HEK293 (cell line): ENCODE results near the gene MSH4.

Experiments
- CTCF ChIA-PET: fragments of 350-600 bp; formaldehyde crosslinking; extraction: SDS; loops from one replicate; lab custom pipeline; 2021; ENCODE audit warnings: antibody characterized with exemption; lab: Yijun Ruan, JAX
- POLR2A ChIA-PET: fragments of 300-600 bp; formaldehyde crosslinking; extraction: SDS; loops from one replicate; lab custom pipeline; 2020; ENCODE audit warnings: antibody characterized with exemption, inconsistent platforms; lab: Yijun Ruan, JAX
- H3K27ac ChIP-seq: fragments of 200-500 bp; sonication (Bioruptor generic); 2 replicates; pipeline ENCODE4 v1.5.1; 2014; ENCODE audit warnings: low read depth, low read length, control low read depth, inconsistent platforms; ENCODE audit errors: extremely low read depth
- H3K36me3 ChIP-seq, 2 experiments: fragments of 200-500 bp in 1 of 2; sonication (Bioruptor generic) in 1 of 2; 1 replicate in 1 of 2; 2 replicates in 1 of 2; pipeline ENCODE4 v1.5.1; 2014 to 2017; ENCODE audit warnings: inconsistent platforms in 2 of 2, low read length in 2 of 2; ENCODE audit not compliant: control insufficient read depth in 2 of 2, insufficient read depth in 1 of 2
- H3K4me1 ChIP-seq: fragments of 200-500 bp; sonication (Bioruptor generic); 2 replicates; pipeline ENCODE4 v1.5.1; 2014; ENCODE audit warnings: mild to moderate bottlenecking, low read length, inconsistent platforms; ENCODE audit not compliant: control insufficient read depth, insufficient read depth
- H3K4me3 ChIP-seq: 2 replicates; pipeline ENCODE4 v1.5.1; 2011; ENCODE audit warnings: low read depth, mild to moderate bottlenecking, control low read depth, low read length, moderate library complexity
- H3K9me3 ChIP-seq: fragments of 200-500 bp; sonication (Bioruptor generic); 2 replicates; pipeline ENCODE4 v1.5.1; 2014; ENCODE audit warnings: low read depth, low read length, inconsistent platforms; ENCODE audit not compliant: control insufficient read depth, insufficient read depth
- EGR2 ChIP-seq: fragments of 450-650 bp; formaldehyde crosslinking; IDR thresholded peaks from 2 replicates; pipeline ENCODE4 v1.5.1; 2016; ENCODE audit warnings: low read depth, missing biosample characterization, missing genetic modification characterization
- KLF10 ChIP-seq: fragments of 450-650 bp; IDR thresholded peaks from 2 replicates; pipeline ENCODE4 v1.5.1; 2018; ENCODE audit warnings: missing biosample characterization, mild to moderate bottlenecking, missing genetic modification characterization
- KLF8 ChIP-seq: fragments of 450-650 bp; formaldehyde crosslinking; IDR thresholded peaks from 2 replicates; pipeline ENCODE4 v1.5.1; 2016; ENCODE audit warnings: missing biosample characterization, missing genetic modification characterization
- KLF9 ChIP-seq: fragments of 450-650 bp; formaldehyde crosslinking; IDR thresholded peaks from 2 replicates; pipeline ENCODE4 v1.5.1; 2016; ENCODE audit warnings: missing biosample characterization, missing genetic modification characterization, low read depth
- SCRT2 ChIP-seq: fragments of 450-650 bp; formaldehyde crosslinking; IDR thresholded peaks from 2 replicates; pipeline ENCODE4 v1.5.1; 2016; ENCODE audit warnings: missing biosample characterization, missing genetic modification characterization
- ZBTB1 ChIP-seq: fragments of 450-650 bp; formaldehyde crosslinking; IDR thresholded peaks from 2 replicates; pipeline ENCODE4 v1.5.1; 2016; ENCODE audit warnings: missing biosample characterization, missing genetic modification characterization
- ZFHX2 ChIP-seq: fragments of 450-650 bp; formaldehyde crosslinking; conservative IDR thresholded peaks from 2 replicates; pipeline ENCODE4 v1.5.1; 2016; ENCODE audit warnings: missing biosample characterization, missing genetic modification characterization
- ZNF174 ChIP-seq: fragments of 450-650 bp; formaldehyde crosslinking; IDR thresholded peaks from 2 replicates; pipeline ENCODE4 v1.5.0; 2017; ENCODE audit warnings: missing biosample characterization, mild to moderate bottlenecking, missing genetic modification characterization
- ZNF184 ChIP-seq: fragments of 450-650 bp; IDR thresholded peaks from 2 replicates; pipeline ENCODE4 v1.5.1; 2018; ENCODE audit warnings: missing biosample characterization, mild to moderate bottlenecking, missing genetic modification characterization
- ZNF223 ChIP-seq: fragments of 450-650 bp; formaldehyde crosslinking; IDR thresholded peaks from 2 replicates; pipeline ENCODE4 v1.5.1; 2016; ENCODE audit warnings: missing biosample characterization, missing genetic modification characterization
- ZNF239 ChIP-seq: fragments of 450-650 bp; formaldehyde crosslinking; IDR thresholded peaks from 2 replicates; pipeline ENCODE4 v1.5.1; 2016; ENCODE audit warnings: missing biosample characterization, missing genetic modification characterization
- ZNF292 ChIP-seq: fragments of 450-650 bp; formaldehyde crosslinking; IDR thresholded peaks from 2 replicates; pipeline ENCODE4 v1.5.1; 2016; ENCODE audit warnings: low read depth, missing biosample characterization, missing genetic modification characterization, borderline replicate concordance
- ZNF341 ChIP-seq: fragments of 450-650 bp; formaldehyde crosslinking; IDR thresholded peaks from 2 replicates; pipeline ENCODE4; 2016; ENCODE audit warnings: low read depth, missing biosample characterization, missing genetic modification characterization
- ZNF350 ChIP-seq: fragments of 450-650 bp; formaldehyde crosslinking; IDR thresholded peaks from 2 replicates; pipeline ENCODE4 v1.5.0; 2017; ENCODE audit warnings: missing biosample characterization, mild to moderate bottlenecking, missing genetic modification characterization
- ZNF510 ChIP-seq: fragments of 450-650 bp; formaldehyde crosslinking; IDR thresholded peaks from 2 replicates; pipeline ENCODE4 v1.5.1; 2018; ENCODE audit warnings: mild to moderate bottlenecking, missing genetic modification characterization, missing biosample characterization; ENCODE audit not compliant: insufficient replicate concordance
- ZNF521 ChIP-seq: fragments of 450-650 bp; formaldehyde crosslinking; IDR thresholded peaks from 2 replicates; pipeline ENCODE4 v1.5.1; 2017; ENCODE audit warnings: missing biosample characterization, mild to moderate bottlenecking, missing genetic modification characterization
- ZNF560 ChIP-seq: fragments of 450-650 bp; formaldehyde crosslinking; IDR thresholded peaks from 2 replicates; pipeline ENCODE4 v1.5.1; 2017; ENCODE audit warnings: missing biosample characterization, missing genetic modification characterization, borderline replicate concordance
- ZNF561 ChIP-seq: fragments of 450-650 bp; IDR thresholded peaks from 2 replicates; pipeline ENCODE4 v1.5.1; 2018; ENCODE audit warnings: missing biosample characterization, missing genetic modification characterization, borderline replicate concordance
- ZNF571 ChIP-seq: fragments of 450-650 bp; formaldehyde crosslinking; IDR thresholded peaks from 2 replicates; pipeline ENCODE4 v1.5.0; 2017; ENCODE audit warnings: missing biosample characterization, missing genetic modification characterization
- ZNF654 ChIP-seq: fragments of 450-650 bp; formaldehyde crosslinking; IDR thresholded peaks from 2 replicates; pipeline ENCODE4 v1.5.1; 2016; ENCODE audit warnings: low read depth, missing biosample characterization, missing genetic modification characterization
- ZNF747 ChIP-seq: fragments of 450-650 bp; formaldehyde crosslinking; IDR thresholded peaks from 2 replicates; pipeline ENCODE4 v1.5.1; 2016; ENCODE audit warnings: missing biosample characterization, missing genetic modification characterization
- ZNF843 ChIP-seq: fragments of 450-650 bp; formaldehyde crosslinking; IDR thresholded peaks from 2 replicates; pipeline ENCODE4 v1.5.1; 2016; ENCODE audit warnings: missing biosample characterization, missing genetic modification characterization
- TF ChIP-seq, protein P1 (sequence below): fragments of 450-650 bp; formaldehyde crosslinking; IDR thresholded peaks from 2 replicates; pipeline ENCODE4 v1.5.1; 2016; ENCODE audit warnings: missing biosample characterization, missing genetic modification characterization
- TF ChIP-seq, protein P2 (sequence below): fragments of 450-650 bp; formaldehyde crosslinking; conservative IDR thresholded peaks from 2 replicates; pipeline ENCODE4 v1.5.1; 2016; ENCODE audit warnings: low read depth, missing biosample characterization, missing genetic modification characterization
- TF ChIP-seq, protein P3 (sequence below): fragments of 450-650 bp; formaldehyde crosslinking; IDR thresholded peaks from 2 replicates; pipeline ENCODE4 v1.5.1; 2016; ENCODE audit warnings: missing biosample characterization, missing genetic modification characterization

Gene MSH4

GRCh38 chr1:75861831-75862230 is 65.1 kb downstream of the MSH4 start (continued):
- TF ChIP-seq, protein P1, sequence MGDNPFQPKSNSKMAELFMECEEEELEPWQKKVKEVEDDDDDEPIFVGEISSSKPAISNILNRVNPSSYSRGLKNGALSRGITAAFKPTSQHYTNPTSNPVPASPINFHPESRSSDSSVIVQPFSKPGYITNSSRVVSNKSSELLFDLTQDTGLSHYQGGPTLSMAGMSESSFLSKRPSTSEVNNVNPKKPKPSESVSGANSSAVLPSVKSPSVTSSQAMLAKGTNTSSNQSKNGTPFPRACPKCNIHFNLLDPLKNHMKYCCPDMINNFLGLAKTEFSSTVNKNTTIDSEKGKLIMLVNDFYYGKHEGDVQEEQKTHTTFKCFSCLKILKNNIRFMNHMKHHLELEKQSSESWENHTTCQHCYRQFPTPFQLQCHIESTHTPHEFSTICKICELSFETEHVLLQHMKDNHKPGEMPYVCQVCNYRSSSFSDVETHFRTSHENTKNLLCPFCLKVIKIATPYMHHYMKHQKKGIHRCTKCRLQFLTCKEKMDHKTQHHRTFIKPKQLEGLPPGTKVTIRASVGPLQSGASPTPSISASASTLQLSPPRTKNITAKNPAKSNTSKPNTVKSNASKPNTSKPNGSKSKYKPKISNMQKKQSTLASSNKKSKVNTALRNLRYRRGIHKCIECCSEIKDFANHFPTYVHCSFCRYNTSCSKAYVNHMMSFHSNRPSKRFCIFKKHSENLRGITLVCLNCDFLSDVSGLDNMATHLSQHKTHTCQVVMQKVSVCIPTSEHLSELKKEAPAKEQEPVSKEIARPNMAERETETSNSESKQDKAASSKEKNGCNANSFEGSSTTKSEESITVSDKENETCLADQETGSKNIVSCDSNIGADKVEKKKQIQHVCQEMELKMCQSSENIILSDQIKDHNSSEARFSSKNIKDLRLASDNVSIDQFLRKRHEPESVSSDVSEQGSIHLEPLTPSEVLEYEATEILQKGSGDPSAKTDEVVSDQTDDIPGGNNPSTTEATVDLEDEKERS (tag by site-specific recombination), result no peak
- TF ChIP-seq ZNF341 (tag by site-specific recombination) (no peak), ZNF747 (tag by site-specific recombination) (no peak), ZNF239 (tag by site-specific recombination) (no peak), ZFHX2 (tag by site-specific recombination) (peak; percentile 89), EGR2 (peak; percentile 96), ZBTB1 (no peak), ZNF843 (no peak)
- TF ChIP-seq, protein P2, sequence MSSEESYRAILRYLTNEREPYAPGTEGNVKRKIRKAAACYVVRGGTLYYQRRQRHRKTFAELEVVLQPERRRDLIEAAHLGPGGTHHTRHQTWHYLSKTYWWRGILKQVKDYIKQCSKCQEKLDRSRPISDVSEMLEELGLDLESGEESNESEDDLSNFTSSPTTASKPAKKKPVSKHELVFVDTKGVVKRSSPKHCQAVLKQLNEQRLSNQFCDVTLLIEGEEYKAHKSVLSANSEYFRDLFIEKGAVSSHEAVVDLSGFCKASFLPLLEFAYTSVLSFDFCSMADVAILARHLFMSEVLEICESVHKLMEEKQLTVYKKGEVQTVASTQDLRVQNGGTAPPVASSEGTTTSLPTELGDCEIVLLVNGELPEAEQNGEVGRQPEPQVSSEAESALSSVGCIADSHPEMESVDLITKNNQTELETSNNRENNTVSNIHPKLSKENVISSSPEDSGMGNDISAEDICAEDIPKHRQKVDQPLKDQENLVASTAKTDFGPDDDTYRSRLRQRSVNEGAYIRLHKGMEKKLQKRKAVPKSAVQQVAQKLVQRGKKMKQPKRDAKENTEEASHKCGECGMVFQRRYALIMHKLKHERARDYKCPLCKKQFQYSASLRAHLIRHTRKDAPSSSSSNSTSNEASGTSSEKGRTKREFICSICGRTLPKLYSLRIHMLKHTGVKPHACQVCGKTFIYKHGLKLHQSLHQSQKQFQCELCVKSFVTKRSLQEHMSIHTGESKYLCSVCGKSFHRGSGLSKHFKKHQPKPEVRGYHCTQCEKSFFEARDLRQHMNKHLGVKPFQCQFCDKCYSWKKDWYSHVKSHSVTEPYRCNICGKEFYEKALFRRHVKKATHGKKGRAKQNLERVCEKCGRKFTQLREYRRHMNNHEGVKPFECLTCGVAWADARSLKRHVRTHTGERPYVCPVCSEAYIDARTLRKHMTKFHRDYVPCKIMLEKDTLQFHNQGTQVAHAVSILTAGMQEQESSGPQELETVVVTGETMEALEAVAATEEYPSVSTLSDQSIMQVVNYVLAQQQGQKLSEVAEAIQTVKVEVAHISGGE (tag by site-specific recombination), result no peak
- TF ChIP-seq, all 188 proteins: peak for 3

DNA sequence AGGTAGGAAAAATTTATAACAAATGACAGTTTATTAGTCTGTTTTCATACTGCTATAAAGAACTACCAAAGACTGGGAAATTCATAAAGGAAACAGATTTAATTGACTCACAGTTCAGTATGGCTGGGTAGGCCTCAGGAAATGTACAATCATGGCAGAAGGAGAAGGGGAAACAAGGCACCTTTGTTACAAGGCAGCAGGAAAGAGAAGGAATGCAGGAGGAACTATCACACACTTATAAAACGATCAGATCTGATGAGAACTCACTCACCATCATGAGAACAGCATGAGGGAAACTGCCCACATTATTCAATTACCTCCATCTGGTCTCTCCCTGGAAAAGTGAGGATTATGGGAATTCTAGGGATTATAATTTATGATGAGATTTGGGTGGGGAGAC is 74.3 kb downstream of the MSH4 start:
- H3K27ac ChIP-seq, result no peak overlapping the region
- CTCF ChIA-PET, result no interaction called here
- TF ChIP-seq ZNF560 (tag by site-specific recombination) (no peak), ZNF184 (tag by site-specific recombination) (no peak), KLF8 (tag by site-specific recombination) (no peak), ZNF521 (tag by site-specific recombination) (no peak), ZNF510 (tag by site-specific recombination) (no peak), ZNF654 (tag by site-specific recombination) (no peak)
- TF ChIP-seq, protein P3, sequence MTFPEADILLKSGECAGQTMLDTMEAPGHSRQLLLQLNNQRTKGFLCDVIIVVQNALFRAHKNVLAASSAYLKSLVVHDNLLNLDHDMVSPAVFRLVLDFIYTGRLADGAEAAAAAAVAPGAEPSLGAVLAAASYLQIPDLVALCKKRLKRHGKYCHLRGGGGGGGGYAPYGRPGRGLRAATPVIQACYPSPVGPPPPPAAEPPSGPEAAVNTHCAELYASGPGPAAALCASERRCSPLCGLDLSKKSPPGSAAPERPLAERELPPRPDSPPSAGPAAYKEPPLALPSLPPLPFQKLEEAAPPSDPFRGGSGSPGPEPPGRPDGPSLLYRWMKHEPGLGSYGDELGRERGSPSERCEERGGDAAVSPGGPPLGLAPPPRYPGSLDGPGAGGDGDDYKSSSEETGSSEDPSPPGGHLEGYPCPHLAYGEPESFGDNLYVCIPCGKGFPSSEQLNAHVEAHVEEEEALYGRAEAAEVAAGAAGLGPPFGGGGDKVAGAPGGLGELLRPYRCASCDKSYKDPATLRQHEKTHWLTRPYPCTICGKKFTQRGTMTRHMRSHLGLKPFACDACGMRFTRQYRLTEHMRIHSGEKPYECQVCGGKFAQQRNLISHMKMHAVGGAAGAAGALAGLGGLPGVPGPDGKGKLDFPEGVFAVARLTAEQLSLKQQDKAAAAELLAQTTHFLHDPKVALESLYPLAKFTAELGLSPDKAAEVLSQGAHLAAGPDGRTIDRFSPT (tag by site-specific recombination), result no peak
- TF ChIP-seq, all 188 proteins: peak for 0
- H3K9me3 ChIP-seq, result no peaks in the 10 kb centered on the region
- POLR2A ChIA-PET, result no interaction called here
- no peaks in the 10 kb centered on the region for H3K36me3 ChIP-seq
- no peak overlapping the region for H3K4me3 ChIP-seq
- no peaks in the 10 kb centered on the region for H3K4me1 ChIP-seq

DNA sequence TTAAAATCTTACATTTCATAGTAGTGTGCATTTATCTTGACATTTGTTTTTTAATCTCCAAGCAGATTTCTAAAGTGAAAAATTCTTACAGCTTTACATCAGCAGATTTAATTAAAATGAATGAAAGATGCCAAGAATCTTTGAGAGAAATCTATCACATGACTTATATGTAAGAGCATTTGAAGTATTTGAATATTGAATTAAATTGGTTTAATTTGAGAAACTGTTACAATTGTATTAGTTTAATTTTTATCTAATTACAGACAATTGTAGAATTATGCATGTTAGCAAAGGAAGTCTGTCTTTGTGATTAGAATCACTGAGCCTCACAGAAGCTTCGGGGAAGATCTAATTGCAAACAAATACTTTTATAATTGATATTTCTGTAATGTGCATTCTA is 83.3 kb downstream of the MSH4 start:
- H3K27ac ChIP-seq, result no peak overlapping the region
- no peak for TF ChIP-seq ZNF571 (tag by site-specific recombination)
- no peak for TF ChIP-seq KLF9 (tag by site-specific recombination)
- TF ChIP-seq ZNF292 (tag by site-specific recombination), result no peak
- TF ChIP-seq ZNF561 (tag by site-specific recombination), result no peak
- no peak for TF ChIP-seq KLF10 (tag by site-specific recombination)
- no peak for TF ChIP-seq SCRT2 (tag by site-specific recombination)
- TF ChIP-seq ZNF350 (tag by site-specific recombination), result no peak
- TF ChIP-seq ZNF174 (tag by site-specific recombination), result no peak
- TF ChIP-seq ZNF223, result no peak
- TF ChIP-seq, all 188 proteins: peak for 0
- no peaks in the 10 kb centered on the region for H3K4me1 ChIP-seq
- POLR2A ChIA-PET, result no interaction called here
- no peaks in the 10 kb centered on the region for H3K9me3 ChIP-seq
- H3K36me3 ChIP-seq, result no peaks in the 10 kb centered on the region
- CTCF ChIA-PET, result interaction anchor here (0.7 kb wide), 1 partner anchor 208 kb away, joined by 3 read pairs; no protein-coding TSS in a partner anchor
- no peak overlapping the region for H3K4me3 ChIP-seq
